CD4-positive, CD25-positive, alpha-beta regulatory T cell (primary cell): ENCODE measurements around the gene FBXO34. TPM values are rescaled to one million over a fixed set of nuclear protein-coding genes. Genes with fewer than 3 reads are reported as not detected.
"Not testable (repeated sequence)": the region's sequence is repeated elsewhere in the genome, so short reads cannot be mapped to it uniquely, and the experiment has no call there.

Experiments used
- ATAC-seq, 2 donors: fragments of 150-1000 bp; cut with Tn5 transposase; one replicate each; pipeline ENCODE4 v1.10.0; 2021; ENCODE audit warnings: low read depth in 2 of 2, moderate number of reproducible peaks in 2 of 2, moderate library complexity in 1 of 2
- DNase-seq, 3 donors: peaks; one replicate each; pipeline versions ENCODE4 v3.0.0 to v3.0.0-alpha.2; 2012 to 2022; ENCODE audit warnings: mixed read lengths in 1 of 3
- H3K27ac ChIP-seq: one replicate; pipeline ENCODE4 v1.7.0; 2013; ENCODE audit warnings: mild to moderate bottlenecking, low read length; ENCODE audit not compliant: insufficient read depth, poor library complexity, severe bottlenecking
- H3K27me3 ChIP-seq: one replicate; pipeline ENCODE4 v1.7.0; 2013; ENCODE audit warnings: low read length; ENCODE audit not compliant: control insufficient read depth, insufficient read depth
- H3K36me3 ChIP-seq: one replicate; pipeline ENCODE4 v1.7.0; 2013; ENCODE audit warnings: mild to moderate bottlenecking, low read length, moderate library complexity; ENCODE audit not compliant: control insufficient read depth, insufficient read depth
- H3K4me1 ChIP-seq: 2 replicates; pipeline ENCODE4 v1.7.0; 2013; ENCODE audit warnings: mild to moderate bottlenecking, low read length; ENCODE audit not compliant: insufficient read depth, control insufficient read depth, poor library complexity, severe bottlenecking
- H3K4me3 ChIP-seq: one replicate; pipeline ENCODE4 v1.7.0; 2013; ENCODE audit warnings: low read depth, mild to moderate bottlenecking, low read length, moderate library complexity
- H3K9me3 ChIP-seq, 2 experiments: 1 replicate in 1 of 2; 2 replicates in 1 of 2; pipeline ENCODE4 v1.7.0; 2013; ENCODE audit warnings: low read length in 2 of 2, mild to moderate bottlenecking in 1 of 2, moderate library complexity in 1 of 2; ENCODE audit not compliant: control insufficient read depth in 2 of 2
- H3K27ac Mint-ChIP-seq, 3 donors: one replicate each; pipeline ENCODE4 v1.8.0; 2020 to 2022; ENCODE audit warnings: mild to moderate bottlenecking in 3 of 3, mixed read lengths in 3 of 3, moderate library complexity in 2 of 3
- H3K27me3 Mint-ChIP-seq: one replicate; pipeline ENCODE4 v1.8.0; 2022; ENCODE audit warnings: mild to moderate bottlenecking, mixed read lengths
- H3K36me3 Mint-ChIP-seq: one replicate; pipeline ENCODE4 v1.8.0; 2020; ENCODE audit warnings: mixed read lengths
- H3K4me1 Mint-ChIP-seq, 4 donors: one replicate each; pipeline ENCODE4 v1.8.0; 2020 to 2022; ENCODE audit warnings: mixed read lengths in 4 of 4, mild to moderate bottlenecking in 1 of 4
- H3K4me3 Mint-ChIP-seq, 4 donors: one replicate each; pipeline ENCODE4 v1.8.0; 2020 to 2022; ENCODE audit warnings: mild to moderate bottlenecking in 4 of 4, mixed read lengths in 4 of 4, moderate library complexity in 3 of 4
- H3K9me3 Mint-ChIP-seq, 7 donors: one replicate each; pipeline ENCODE4 v1.8.0; 2020 to 2022; ENCODE audit warnings: mixed read lengths in 7 of 7, mild to moderate bottlenecking in 3 of 7, moderate library complexity in 2 of 7
- polyA plus RNA-seq, 4 donors: library from polyadenylated mRNA; unstranded; fragments of 300-500 nt; fragmentation: Illumina TruSeq; gene quantifications; one replicate each; pipeline ENCODE4 v1.2.3, GENCODE V29; 2021
- total RNA-seq: library from RNA; stranded (reverse); gene quantifications from one replicate; pipeline ENCODE4 v1.2.3, GENCODE V29; 2022

Gene FBXO34
- total and polyA plus RNA-seq, 5 donors from 2014 or later, result 28.8 to 41.6 (median 32.4) TPM

DNA sequence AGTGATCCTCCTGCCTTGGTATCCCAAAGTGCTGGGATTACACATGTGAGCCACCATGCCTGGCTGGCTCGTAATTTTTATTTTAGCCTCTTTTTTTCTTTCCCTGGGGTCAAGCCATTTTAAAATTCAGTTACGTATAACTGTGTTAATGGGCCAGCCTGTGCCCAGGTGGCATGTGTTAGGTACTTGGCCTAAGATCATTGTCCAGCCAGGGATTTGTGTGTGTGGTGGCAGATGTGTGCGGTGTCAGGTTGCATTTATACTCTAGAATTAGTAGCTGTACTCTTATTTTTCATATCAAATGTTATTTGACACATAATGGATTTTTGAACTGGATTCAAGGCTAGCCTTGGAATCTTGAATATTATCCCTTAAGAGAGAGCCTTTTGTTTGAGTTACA lies 69.3 kb downstream of the FBXO34 start:
- no peak overlapping the region for H3K27ac ChIP-seq
- no peak overlapping the region for H3K4me3 ChIP-seq
- no peaks in the 10 kb centered on the region for H3K27me3 ChIP-seq
- peaks cover 41% of the 10 kb centered on the region for H3K4me1 ChIP-seq
- Mint-ChIP-seq H3K4me3 (no peak overlapping the region), H3K36me3 (no peaks in the 10 kb centered on the region), H3K4me1 (peaks cover 16 to 85% (median 51%) of the 10 kb centered on the region in 4 donors), H3K27me3 (no peaks in the 10 kb centered on the region), H3K27ac (peak overlapping the region; percentile 46 to 71 (median 52)), H3K9me3 (peaks cover 0 to 2% (median 0%) of the 10 kb centered on the region in 7 donors)
- no peak for DNase-seq
- ATAC-seq, result no peak
- H3K36me3 ChIP-seq, result no peaks in the 10 kb centered on the region
- H3K9me3 ChIP-seq, result no peaks in the 10 kb centered on the region

DNA sequence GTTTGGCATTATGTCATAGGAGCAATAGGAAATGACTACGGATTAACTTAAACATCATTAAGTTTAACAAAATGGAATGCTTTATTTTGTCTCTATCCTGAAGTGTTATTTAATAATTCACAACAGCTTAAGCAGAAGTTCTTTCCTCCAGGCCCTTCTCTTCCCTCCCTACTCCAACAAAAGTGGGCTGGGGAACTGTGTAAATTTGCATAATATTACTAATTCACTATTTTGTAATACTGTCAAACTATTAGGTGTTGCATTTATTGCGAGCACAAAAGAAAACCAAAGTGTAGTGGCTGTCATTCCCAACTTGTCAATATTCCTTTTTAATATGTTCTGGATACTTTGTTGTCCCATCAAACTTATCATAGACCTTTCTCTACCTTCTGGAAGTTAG lies 70.6 kb downstream of the FBXO34 start:
- peaks cover 3% of the 10 kb centered on the region for H3K36me3 Mint-ChIP-seq
- no peaks in the 10 kb centered on the region for H3K27me3 Mint-ChIP-seq
- H3K27ac ChIP-seq, result no peak overlapping the region
- peaks cover 18 to 88% (median 50%) of the 10 kb centered on the region in 4 donors for H3K4me1 Mint-ChIP-seq
- DNase-seq (no peak), ATAC-seq (no peak)
- no peak overlapping the region for H3K27ac Mint-ChIP-seq
- H3K36me3 ChIP-seq, result no peaks in the 10 kb centered on the region
- peaks cover 0 to 2% (median 0%) of the 10 kb centered on the region in 7 donors for H3K9me3 Mint-ChIP-seq
- H3K4me3 ChIP-seq, result no peak overlapping the region
- H3K9me3 ChIP-seq, result no peaks in the 10 kb centered on the region
- H3K4me3 Mint-ChIP-seq, result no peak overlapping the region
- no peaks in the 10 kb centered on the region for H3K27me3 ChIP-seq
- H3K4me1 ChIP-seq, result peaks cover 30% of the 10 kb centered on the region

DNA sequence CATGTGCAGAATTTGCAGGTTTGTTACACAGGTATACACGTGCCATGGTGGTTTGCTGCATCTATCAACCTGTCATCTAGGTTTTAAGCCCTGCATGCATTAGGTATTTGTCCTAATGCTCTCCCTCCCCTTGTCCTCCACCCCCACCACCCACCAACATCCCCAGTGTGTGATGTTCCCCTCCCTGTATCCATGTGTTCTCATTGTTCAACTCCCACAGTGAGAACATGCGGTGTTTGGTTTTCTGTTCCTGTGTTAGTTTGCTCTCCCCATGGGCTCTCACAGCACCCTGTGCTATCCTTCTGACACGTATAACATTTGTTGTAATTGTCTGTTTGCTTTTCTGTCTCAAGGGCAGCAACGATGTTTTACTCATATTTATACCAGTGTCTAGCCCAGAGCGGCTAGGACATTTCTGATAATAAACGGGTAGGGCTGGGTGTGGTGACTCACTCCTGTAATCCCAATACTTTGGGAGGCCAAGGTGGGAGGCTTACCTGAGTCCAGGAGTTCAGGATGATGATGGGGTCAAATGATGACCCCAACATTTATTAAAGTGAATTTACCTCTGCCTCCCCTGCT lies 73.5 kb downstream of the FBXO34 start:
- H3K4me3 Mint-ChIP-seq, H3K36me3 Mint-ChIP-seq, ATAC-seq, H3K9me3 ChIP-seq, H3K27me3 Mint-ChIP-seq, H3K36me3 ChIP-seq, H3K9me3 Mint-ChIP-seq, DNase-seq, H3K27ac ChIP-seq, H3K27me3 ChIP-seq, H3K4me3 ChIP-seq: not testable (repeated sequence)
- peak overlapping the region in 2 of 3 donors; percentile 3 to 67 for H3K27ac Mint-ChIP-seq
- peaks cover 23% of the 10 kb centered on the region for H3K4me1 ChIP-seq
- H3K4me1 Mint-ChIP-seq, result peaks cover 30 to 89% (median 53%) of the 10 kb centered on the region in 4 donors

DNA sequence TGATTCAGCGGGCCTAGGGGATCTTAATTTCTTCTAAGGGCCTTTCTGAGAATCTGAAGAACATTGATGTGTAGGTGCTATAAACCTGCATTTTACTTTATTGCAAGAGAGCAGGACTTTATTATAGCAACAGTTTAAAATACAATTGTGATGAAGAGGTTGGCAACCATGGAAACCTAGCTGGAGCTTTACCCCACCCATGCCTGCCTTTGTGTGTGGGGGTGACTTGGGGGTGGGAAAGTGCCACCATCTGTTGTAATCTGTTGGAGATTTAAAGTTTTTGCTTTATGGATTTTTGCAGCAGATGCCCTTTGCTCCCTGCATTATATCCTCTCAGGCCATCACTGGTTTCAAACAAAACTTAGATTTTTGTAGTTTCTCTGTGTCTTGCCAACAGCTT lies 75.8 kb downstream of the FBXO34 start:
- ATAC-seq (no peak), DNase-seq (no peak)
- peaks cover 0 to 2% (median 0%) of the 10 kb centered on the region in 7 donors for H3K9me3 Mint-ChIP-seq
- Histone ChIP-seq H3K9me3 (no peaks in the 10 kb centered on the region), H3K27me3 (no peaks in the 10 kb centered on the region), H3K4me3 (no peak overlapping the region), H3K4me1 (peaks cover 16% of the 10 kb centered on the region), H3K27ac (no peak overlapping the region), H3K36me3 (peaks cover 15% of the 10 kb centered on the region)
- H3K4me1 Mint-ChIP-seq, result peaks cover 30 to 73% (median 39%) of the 10 kb centered on the region in 4 donors
- no peaks in the 10 kb centered on the region for H3K27me3 Mint-ChIP-seq
- H3K36me3 Mint-ChIP-seq, result peaks cover 17% of the 10 kb centered on the region
- no peak overlapping the region for H3K4me3 Mint-ChIP-seq
- peak overlapping the region in 1 of 3 donors; percentile 42 for H3K27ac Mint-ChIP-seq

DNA sequence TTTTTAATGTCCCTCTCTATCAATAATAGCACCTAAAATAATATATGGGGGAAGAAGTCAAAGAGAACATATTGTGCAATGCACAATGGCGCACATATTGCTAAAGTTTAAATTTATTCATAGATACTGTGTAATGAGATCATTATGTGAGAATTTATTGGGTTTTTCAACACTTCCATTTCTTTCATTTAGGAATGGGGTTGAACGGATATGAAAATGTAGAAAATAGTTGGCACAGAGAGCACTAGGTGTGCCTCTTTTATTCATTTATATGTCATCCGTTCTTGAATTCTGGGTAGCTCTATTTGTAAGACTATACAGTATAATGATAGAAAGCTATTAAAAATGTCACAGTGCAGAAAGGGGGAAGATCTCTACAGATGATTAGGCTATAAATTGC lies 76.5 kb downstream of the FBXO34 start:
- Histone ChIP-seq H3K36me3 (peaks cover 15% of the 10 kb centered on the region), H3K27ac (no peak overlapping the region), H3K9me3 (no peaks in the 10 kb centered on the region), H3K4me3 (no peak overlapping the region), H3K4me1 (peaks cover 16% of the 10 kb centered on the region), H3K27me3 (no peaks in the 10 kb centered on the region)
- Mint-ChIP-seq H3K4me1 (peaks cover 30 to 71% (median 37%) of the 10 kb centered on the region in 4 donors), H3K4me3 (peak overlapping the region in 1 of 4 donors; percentile 0), H3K27me3 (no peaks in the 10 kb centered on the region), H3K9me3 (peaks cover 0 to 2% (median 0%) of the 10 kb centered on the region in 7 donors), H3K36me3 (peaks cover 17% of the 10 kb centered on the region), H3K27ac (peak overlapping the region; percentile 7 to 84 (median 42))
- ATAC-seq, result no peak
- no peak for DNase-seq

DNA sequence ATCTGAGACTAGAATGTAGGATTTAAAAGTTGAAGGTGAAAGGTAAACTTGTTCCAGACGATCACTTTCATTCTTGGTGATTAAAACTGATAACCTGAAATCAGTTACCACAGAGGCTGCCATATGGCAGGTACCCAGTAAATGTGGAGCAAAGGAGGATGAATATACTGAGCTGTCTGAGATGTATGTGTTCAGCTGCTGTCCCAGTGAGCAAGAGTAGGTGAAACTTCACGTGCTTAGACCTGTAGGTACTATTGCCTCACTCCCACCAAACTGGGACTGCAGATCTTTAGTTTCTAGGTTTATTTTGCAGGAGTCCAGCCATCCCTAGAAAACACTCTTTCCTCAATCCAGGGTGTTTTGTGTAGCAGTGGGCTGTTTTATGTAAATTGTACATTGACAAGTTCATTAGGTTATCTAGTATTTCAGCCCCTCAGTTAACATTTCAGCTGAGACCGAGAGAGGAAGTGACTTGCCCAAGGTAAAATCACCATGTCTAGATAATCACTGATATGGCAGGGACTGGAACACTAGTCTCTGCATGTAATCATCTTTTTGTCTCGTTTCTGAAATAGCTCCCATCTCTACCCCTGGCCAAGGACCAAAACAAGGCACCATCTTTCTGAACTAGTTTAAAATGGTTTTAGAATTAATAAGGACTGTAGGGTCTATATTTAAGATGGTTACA lies 77.7 kb downstream of the FBXO34 start:
- Mint-ChIP-seq H3K9me3 (peaks cover 0 to 2% (median 0%) of the 10 kb centered on the region in 7 donors), H3K4me1 (peaks cover 35 to 73% (median 45%) of the 10 kb centered on the region in 4 donors), H3K27ac (peak overlapping the region; percentile 42 to 96 (median 85)), H3K27me3 (no peaks in the 10 kb centered on the region), H3K4me3 (peak overlapping the region in 3 of 4 donors; percentile 5 to 76 (median 8)), H3K36me3 (peaks cover 17% of the 10 kb centered on the region)
- H3K9me3 ChIP-seq, result no peaks in the 10 kb centered on the region
- peaks cover 15% of the 10 kb centered on the region for H3K36me3 ChIP-seq
- peaks cover 22% of the 10 kb centered on the region for H3K4me1 ChIP-seq
- H3K4me3 ChIP-seq, result peak overlapping the region; percentile 63
- H3K27ac ChIP-seq, result peak overlapping the region; percentile 30
- DNase-seq (peak in 1 of 3 donors; percentile 31), ATAC-seq (peak; percentile 54 to 70)
- no peaks in the 10 kb centered on the region for H3K27me3 ChIP-seq

DNA sequence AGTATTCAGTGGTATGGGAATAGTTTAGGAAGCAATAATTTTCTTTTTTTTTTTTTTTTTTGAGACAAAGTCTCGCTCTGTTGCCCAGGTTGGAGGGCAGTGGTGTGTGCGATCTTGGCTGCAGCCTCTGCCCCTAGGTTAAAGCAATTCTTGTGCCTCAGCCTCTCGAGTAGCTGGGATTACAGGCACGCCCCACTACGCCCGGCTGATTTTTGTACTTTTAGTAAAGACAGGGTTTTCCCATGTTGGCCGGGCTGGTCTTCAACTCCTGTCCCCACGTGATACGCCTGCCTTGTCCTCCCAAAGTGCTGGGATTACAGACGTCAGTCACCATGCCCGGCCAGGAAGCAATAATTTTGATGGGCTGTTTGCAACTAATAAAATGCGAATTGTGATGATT lies 78.3 kb downstream of the FBXO34 start:
- Histone ChIP-seq H3K36me3 (peaks cover 15% of the 10 kb centered on the region), H3K4me3 (peak overlapping the region; percentile 63), H3K27ac (peak overlapping the region; percentile 6), H3K4me1 (peaks cover 24% of the 10 kb centered on the region), H3K27me3 (no peaks in the 10 kb centered on the region), H3K9me3 (no peaks in the 10 kb centered on the region)
- Mint-ChIP-seq H3K9me3 (peaks cover 0 to 2% (median 0%) of the 10 kb centered on the region in 7 donors), H3K36me3 (peaks cover 17% of the 10 kb centered on the region), H3K4me1 (peaks cover 39 to 74% (median 50%) of the 10 kb centered on the region in 4 donors), H3K27me3 (no peaks in the 10 kb centered on the region), H3K4me3 (peak overlapping the region in 1 of 4 donors; percentile 76), H3K27ac (peak overlapping the region; percentile 42 to 96 (median 85))
- DNase-seq (no peak), ATAC-seq (no peak)
